ENCODE data around the gene KDM4E. TPM values are rescaled to one million over a fixed set of nuclear protein-coding genes. Genes with fewer than 3 reads are reported as not detected.

KDM4E gene
- total RNA-seq (ENCODE audit: unreplicated experiment) = not detected
- long read RNA-seq = 0 reads

GRCh38 chr11:95024958-95025357, at the start of gene KDM4E:
Gene KDM4E (plus strand): TSS chr11:95025258. CDS start chr11:95025558, 300 bp downstream.
- peaks cover 4% of the 10 kb centered on the region for H3K27me3 Mint-ChIP-seq (ENCODE audit: unreplicated experiment)
- H3K9me3 Mint-ChIP-seq (ENCODE audit: unreplicated experiment) = no peaks in the 10 kb centered on the region
- H3K36me3 Mint-ChIP-seq (ENCODE audit: low read depth, unreplicated experiment) = no peaks in the 10 kb centered on the region
- no peak within 1 kb of the TSS for H3K4me3 Mint-ChIP-seq (ENCODE audit: unreplicated experiment)
- TF ChIP-seq, protein P1, sequence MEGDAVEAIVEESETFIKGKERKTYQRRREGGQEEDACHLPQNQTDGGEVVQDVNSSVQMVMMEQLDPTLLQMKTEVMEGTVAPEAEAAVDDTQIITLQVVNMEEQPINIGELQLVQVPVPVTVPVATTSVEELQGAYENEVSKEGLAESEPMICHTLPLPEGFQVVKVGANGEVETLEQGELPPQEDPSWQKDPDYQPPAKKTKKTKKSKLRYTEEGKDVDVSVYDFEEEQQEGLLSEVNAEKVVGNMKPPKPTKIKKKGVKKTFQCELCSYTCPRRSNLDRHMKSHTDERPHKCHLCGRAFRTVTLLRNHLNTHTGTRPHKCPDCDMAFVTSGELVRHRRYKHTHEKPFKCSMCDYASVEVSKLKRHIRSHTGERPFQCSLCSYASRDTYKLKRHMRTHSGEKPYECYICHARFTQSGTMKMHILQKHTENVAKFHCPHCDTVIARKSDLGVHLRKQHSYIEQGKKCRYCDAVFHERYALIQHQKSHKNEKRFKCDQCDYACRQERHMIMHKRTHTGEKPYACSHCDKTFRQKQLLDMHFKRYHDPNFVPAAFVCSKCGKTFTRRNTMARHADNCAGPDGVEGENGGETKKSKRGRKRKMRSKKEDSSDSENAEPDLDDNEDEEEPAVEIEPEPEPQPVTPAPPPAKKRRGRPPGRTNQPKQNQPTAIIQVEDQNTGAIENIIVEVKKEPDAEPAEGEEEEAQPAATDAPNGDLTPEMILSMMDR (IDR thresholded peaks at IDR 0.05; ENCODE audit: unreplicated experiment) = no peak
- H3K27ac Mint-ChIP-seq (ENCODE audit: unreplicated experiment) = no peak within 1 kb of the TSS
- no peak for DNase-seq (ENCODE audit: low spot score)
- H3K4me1 Mint-ChIP-seq (ENCODE audit: unreplicated experiment) = no peaks in the 10 kb centered on the region

DNA sequence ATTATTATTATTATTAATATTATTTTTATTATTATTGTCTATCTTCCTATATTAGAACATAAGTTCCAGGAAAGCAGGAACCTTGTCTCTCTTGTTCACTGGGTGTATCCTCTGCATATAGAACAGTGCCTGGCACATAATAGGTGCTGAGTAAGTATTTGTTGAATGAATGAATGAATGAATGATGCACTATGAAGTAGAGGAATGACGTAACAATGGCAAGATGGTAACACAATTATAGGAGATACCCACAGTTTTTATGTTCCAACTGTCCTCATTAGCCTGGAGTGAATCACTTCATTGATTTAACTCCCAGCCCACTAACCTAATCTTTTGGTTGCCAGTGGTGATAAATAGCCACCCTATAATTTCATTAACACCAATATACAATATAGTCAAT, 49.5 kb upstream of the KDM4E start:
- DNase-seq (ENCODE audit: low spot score) = no peak
- Mint-ChIP-seq H3K9me3 (ENCODE audit: unreplicated experiment) (no peaks in the 10 kb centered on the region), H3K27me3 (ENCODE audit: unreplicated experiment) (no peaks in the 10 kb centered on the region), H3K4me1 (ENCODE audit: unreplicated experiment) (peaks cover 13% of the 10 kb centered on the region), H3K27ac (ENCODE audit: unreplicated experiment) (no peak overlapping the region), H3K36me3 (ENCODE audit: low read depth, unreplicated experiment) (peaks cover 9% of the 10 kb centered on the region), H3K4me3 (ENCODE audit: unreplicated experiment) (no peak overlapping the region)
- TF ChIP-seq, protein P1 (IDR thresholded peaks at IDR 0.05; ENCODE audit: unreplicated experiment) = no peak

DNA sequence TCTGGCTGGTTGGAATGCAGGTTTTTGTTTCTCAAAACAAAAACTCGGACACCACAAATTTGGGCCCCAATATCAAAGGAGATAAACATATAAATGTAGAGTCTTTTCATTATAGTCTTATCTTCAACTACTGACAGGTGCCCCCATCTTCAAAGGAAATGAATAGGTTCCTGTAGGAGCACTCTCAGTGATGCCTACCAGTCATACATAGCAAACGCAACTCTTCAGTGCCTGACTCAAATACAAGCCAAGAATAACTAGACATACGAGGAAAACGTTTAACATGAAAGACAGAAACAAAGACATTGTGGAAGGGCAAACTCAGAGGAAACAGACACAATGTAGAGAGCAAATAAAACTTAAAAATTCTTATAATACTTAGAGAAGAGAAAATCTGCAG, 37.7 kb upstream of the KDM4E start:
- no peaks in the 10 kb centered on the region for H3K36me3 Mint-ChIP-seq (ENCODE audit: low read depth, unreplicated experiment)
- H3K27ac Mint-ChIP-seq (ENCODE audit: unreplicated experiment) = no peak overlapping the region
- no peaks in the 10 kb centered on the region for H3K4me1 Mint-ChIP-seq (ENCODE audit: unreplicated experiment)
- no peaks in the 10 kb centered on the region for H3K9me3 Mint-ChIP-seq (ENCODE audit: unreplicated experiment)
- DNase-seq (ENCODE audit: low spot score) = no peak
- H3K27me3 Mint-ChIP-seq (ENCODE audit: unreplicated experiment) = no peaks in the 10 kb centered on the region
- no peak overlapping the region for H3K4me3 Mint-ChIP-seq (ENCODE audit: unreplicated experiment)
- TF ChIP-seq, protein P1 (IDR thresholded peaks at IDR 0.05; ENCODE audit: unreplicated experiment) = no peak

DNA sequence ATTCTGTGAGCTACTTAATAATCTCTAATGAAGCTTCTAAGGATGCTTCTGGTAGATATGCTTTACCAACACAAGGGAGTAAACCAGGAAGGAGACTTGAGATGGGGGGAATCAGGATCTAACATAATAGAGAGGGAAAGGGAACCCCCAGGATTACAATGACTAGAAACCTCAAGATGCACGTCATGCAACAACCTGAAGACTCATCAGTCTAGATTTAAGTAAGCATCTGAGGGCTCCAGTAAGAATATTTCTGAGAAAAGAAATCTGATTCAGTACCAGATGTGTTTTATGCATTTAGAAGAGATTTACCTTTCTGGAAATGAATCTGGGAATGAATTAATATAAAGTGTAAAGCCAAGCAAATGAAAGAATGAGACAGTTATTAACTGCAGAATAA, 36.3 kb upstream of the KDM4E start:
- TF ChIP-seq, protein P1 (IDR thresholded peaks at IDR 0.05; ENCODE audit: unreplicated experiment) = no peak
- DNase-seq (ENCODE audit: low spot score) = no peak
- Mint-ChIP-seq H3K4me1 (ENCODE audit: unreplicated experiment) (no peaks in the 10 kb centered on the region), H3K4me3 (ENCODE audit: unreplicated experiment) (no peak overlapping the region), H3K36me3 (ENCODE audit: low read depth, unreplicated experiment) (no peaks in the 10 kb centered on the region), H3K9me3 (ENCODE audit: unreplicated experiment) (no peaks in the 10 kb centered on the region), H3K27me3 (ENCODE audit: unreplicated experiment) (no peaks in the 10 kb centered on the region), H3K27ac (ENCODE audit: unreplicated experiment) (no peak overlapping the region)

- H3K9me3 Mint-ChIP-seq (ENCODE audit: unreplicated experiment) = no peaks in the 10 kb centered on the region
- TF ChIP-seq, protein P1 (IDR thresholded peaks at IDR 0.05; ENCODE audit: unreplicated experiment) = no peak
- no peaks in the 10 kb centered on the region for H3K27me3 Mint-ChIP-seq (ENCODE audit: unreplicated experiment)
- H3K27ac Mint-ChIP-seq (ENCODE audit: unreplicated experiment) = no peak overlapping the region
- no peak for DNase-seq (ENCODE audit: low spot score)
- H3K36me3 Mint-ChIP-seq (ENCODE audit: low read depth, unreplicated experiment) = no peaks in the 10 kb centered on the region
- no peak overlapping the region for H3K4me3 Mint-ChIP-seq (ENCODE audit: unreplicated experiment)
- no peaks in the 10 kb centered on the region for H3K4me1 Mint-ChIP-seq (ENCODE audit: unreplicated experiment)
Observed at GRCh38 chr11:94993400-94993943, 31.6 kb upstream of the KDM4E start.
